Nephron progenitor cell (in vitro differentiated cells): ENCODE measurements around the gene NCBP1.

Source experiments
- DNase-seq: peaks from one replicate; pipeline ENCODE4 v3.0.0; 2021
- H3K27ac Mint-ChIP-seq: 2 replicates; pipeline ENCODE4 v1.8.0; 2021; ENCODE audit warnings: mild to moderate bottlenecking, moderate library complexity, mixed read lengths
- H3K27me3 Mint-ChIP-seq: 2 replicates; pipeline ENCODE4 v1.8.0; 2021; ENCODE audit warnings: mild to moderate bottlenecking, low read depth, mixed read lengths; ENCODE audit not compliant: poor library complexity
- H3K36me3 Mint-ChIP-seq: 2 replicates; pipeline ENCODE4 v1.8.0; 2021; ENCODE audit warnings: low read depth, mixed read lengths
- H3K4me1 Mint-ChIP-seq: 2 replicates; pipeline ENCODE4 v1.8.0; 2021; ENCODE audit warnings: mixed read lengths
- H3K4me3 Mint-ChIP-seq: 2 replicates; pipeline ENCODE4 v1.8.0; 2021; ENCODE audit warnings: mild to moderate bottlenecking, moderate library complexity, mixed read lengths
- H3K9me3 Mint-ChIP-seq: 2 replicates; pipeline ENCODE4 v1.8.0; 2021; ENCODE audit warnings: mild to moderate bottlenecking, moderate library complexity, mixed read lengths
- TF ChIP-seq, protein P1 (sequence below): fragments of 200-600 bp; sonication (generic); IDR thresholded peaks from 2 replicates; pipeline ENCODE4 v1.5.0; 2021; ENCODE audit warnings: antibody characterized with exemption

The NCBP1 gene

DNA sequence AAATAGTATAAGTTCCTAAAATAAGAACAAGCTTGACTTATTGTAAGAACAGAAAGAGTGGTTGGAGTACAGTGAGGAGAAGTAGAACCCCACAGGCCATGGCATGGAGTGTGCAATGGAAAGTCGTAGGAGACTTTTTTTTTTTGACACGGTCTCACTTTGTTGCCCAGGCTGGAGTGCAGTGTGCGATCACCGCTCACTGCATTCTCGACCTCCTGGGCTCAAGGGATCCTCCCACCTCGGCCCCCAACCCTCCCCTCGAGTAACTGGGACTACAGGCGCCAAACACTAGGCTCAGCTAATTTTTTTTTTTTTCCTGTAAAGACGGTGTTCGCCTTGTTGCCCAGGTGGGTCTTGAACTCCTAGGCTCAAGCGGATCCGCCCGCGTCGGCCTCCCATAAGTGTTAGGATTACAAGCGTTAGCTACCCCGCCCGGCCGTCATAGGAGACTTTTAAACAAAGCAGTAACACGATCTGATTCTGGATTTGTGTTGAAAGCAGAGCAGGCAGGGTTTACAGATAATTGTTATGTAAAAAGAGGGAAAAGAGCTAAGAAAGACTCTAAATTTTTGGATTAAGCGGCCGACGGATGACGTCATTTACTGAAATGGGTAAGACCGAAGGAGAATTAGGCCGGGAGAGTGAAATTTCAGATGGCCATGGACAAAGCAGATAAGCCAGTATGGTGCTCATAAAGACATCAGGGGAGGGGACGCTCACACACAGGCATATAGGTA, 1.2 kb upstream of the NCBP1 start:
- H3K36me3 Mint-ChIP-seq: no peaks in the 10 kb centered on the region
- no peaks in the 10 kb centered on the region for H3K9me3 Mint-ChIP-seq
- DNase-seq: peak; percentile 46
- peak overlapping the region; percentile 100 for H3K27ac Mint-ChIP-seq
- no peaks in the 10 kb centered on the region for H3K27me3 Mint-ChIP-seq
- H3K4me1 Mint-ChIP-seq: peaks cover 57% of the 10 kb centered on the region
- H3K4me3 Mint-ChIP-seq: peak overlapping the region; percentile 92
- TF ChIP-seq, protein P1, sequence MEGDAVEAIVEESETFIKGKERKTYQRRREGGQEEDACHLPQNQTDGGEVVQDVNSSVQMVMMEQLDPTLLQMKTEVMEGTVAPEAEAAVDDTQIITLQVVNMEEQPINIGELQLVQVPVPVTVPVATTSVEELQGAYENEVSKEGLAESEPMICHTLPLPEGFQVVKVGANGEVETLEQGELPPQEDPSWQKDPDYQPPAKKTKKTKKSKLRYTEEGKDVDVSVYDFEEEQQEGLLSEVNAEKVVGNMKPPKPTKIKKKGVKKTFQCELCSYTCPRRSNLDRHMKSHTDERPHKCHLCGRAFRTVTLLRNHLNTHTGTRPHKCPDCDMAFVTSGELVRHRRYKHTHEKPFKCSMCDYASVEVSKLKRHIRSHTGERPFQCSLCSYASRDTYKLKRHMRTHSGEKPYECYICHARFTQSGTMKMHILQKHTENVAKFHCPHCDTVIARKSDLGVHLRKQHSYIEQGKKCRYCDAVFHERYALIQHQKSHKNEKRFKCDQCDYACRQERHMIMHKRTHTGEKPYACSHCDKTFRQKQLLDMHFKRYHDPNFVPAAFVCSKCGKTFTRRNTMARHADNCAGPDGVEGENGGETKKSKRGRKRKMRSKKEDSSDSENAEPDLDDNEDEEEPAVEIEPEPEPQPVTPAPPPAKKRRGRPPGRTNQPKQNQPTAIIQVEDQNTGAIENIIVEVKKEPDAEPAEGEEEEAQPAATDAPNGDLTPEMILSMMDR: no peak

DNA sequence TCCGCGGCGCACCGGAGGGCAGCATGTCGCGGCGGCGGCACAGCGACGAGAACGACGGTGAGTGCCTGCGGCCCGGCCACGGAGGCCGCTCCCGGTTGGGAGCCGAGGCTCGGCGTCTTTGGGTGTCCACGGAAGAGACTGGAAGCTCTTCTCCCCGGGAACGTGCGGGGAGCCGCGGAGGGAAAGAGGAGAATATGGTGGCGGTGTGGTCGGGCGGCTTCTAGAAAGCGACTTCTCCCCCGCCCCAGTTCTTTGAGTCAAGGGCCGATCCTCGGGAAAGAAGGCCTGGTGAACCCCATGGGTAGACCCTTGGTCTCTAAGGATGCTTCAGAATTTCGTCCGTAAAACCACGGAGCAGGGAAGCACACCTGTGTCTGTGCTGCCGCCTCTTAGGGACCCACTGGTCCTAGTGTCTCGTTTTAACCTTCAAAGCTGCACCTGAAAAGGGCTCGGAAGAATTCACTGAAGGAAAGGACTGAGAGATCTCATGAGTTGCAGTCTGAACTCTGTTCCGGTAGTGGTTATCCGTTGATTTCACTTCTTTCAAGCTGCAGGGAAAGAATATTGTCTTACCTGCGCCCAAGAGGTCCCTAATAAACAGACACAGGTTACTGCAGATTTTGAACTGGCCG, 354 bp downstream of the NCBP1 start:
- TF ChIP-seq, protein P1: no peak
- H3K27ac Mint-ChIP-seq: peak overlapping the region; percentile 100
- H3K27me3 Mint-ChIP-seq: no peaks in the 10 kb centered on the region
- peak overlapping the region; percentile 92 for H3K4me3 Mint-ChIP-seq
- no peak for DNase-seq
- H3K9me3 Mint-ChIP-seq: no peaks in the 10 kb centered on the region
- H3K36me3 Mint-ChIP-seq: no peaks in the 10 kb centered on the region
- H3K4me1 Mint-ChIP-seq: peaks cover 58% of the 10 kb centered on the region

DNA sequence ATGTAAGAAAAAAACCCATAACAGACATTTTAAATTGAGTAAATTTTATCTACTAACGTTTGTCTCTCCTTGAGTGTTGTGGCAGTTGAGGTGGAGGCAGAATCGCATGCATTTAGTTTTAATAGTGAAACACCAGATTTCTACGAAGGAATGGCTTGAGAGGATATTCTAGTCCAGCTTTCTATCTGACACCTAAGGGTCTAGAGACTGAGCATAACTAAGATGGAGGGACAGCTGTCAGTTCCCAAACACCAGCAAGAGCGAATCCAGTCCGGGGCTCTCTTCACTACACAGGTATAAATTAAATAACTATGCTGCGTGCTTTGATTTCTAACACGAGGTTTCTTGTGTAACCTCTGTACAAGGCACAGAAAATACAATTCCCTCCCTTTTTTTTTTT, 1.4 kb downstream of the NCBP1 start:
- peak overlapping the region; percentile 92 for H3K4me3 Mint-ChIP-seq
- peak overlapping the region; percentile 73 for H3K27ac Mint-ChIP-seq
- H3K36me3 Mint-ChIP-seq: no peaks in the 10 kb centered on the region
- no peaks in the 10 kb centered on the region for H3K27me3 Mint-ChIP-seq
- no peak for DNase-seq
- TF ChIP-seq, protein P1: no peak
- peaks cover 50% of the 10 kb centered on the region for H3K4me1 Mint-ChIP-seq
- no peaks in the 10 kb centered on the region for H3K9me3 Mint-ChIP-seq

DNA sequence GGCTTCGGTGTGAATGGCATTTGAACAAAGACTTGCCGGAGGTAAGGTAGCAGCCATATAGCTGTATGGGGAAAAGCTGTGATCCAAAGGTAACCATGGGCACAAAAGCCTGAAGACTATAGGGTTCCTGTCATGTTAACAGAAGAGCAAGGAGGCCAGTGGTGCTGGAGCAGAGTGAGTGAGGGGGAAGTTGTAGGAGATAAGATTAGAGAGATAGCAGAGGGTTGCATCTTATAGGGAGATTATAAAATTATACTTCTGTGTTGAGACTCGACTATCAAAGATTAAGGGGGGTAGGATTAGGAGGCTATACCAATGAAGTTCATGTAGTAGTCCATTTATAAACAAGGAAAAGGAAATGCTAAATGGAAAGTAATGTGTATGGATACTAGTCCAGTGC, 3.3 kb downstream of the NCBP1 start:
- Mint-ChIP-seq H3K4me3 (peak overlapping the region; percentile 25), H3K27ac (peak overlapping the region; percentile 2), H3K27me3 (no peaks in the 10 kb centered on the region), H3K36me3 (no peaks in the 10 kb centered on the region), H3K4me1 (peaks cover 35% of the 10 kb centered on the region), H3K9me3 (no peaks in the 10 kb centered on the region)
- no peak for DNase-seq
- TF ChIP-seq, protein P1: no peak

DNA sequence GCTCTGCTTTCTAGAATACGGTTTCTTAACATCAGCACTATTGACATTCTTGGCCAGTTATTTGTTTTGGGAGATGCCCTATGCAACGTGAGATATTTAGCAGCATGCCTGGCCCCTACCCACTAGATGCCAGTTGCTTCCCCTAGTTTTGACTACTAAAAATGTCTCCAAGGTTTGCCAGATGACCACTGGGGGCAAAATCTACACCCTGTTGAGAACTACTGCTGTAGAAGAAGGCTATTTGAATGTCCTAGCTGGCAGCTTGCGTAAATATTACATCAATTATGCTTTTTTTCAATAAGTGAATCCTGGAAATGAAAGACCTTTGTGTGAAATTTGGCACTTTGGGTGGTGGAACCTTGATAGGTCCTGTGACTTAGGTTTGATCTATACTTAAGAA, 5.0 kb downstream of the NCBP1 start:
- no peak overlapping the region for H3K4me3 Mint-ChIP-seq
- H3K9me3 Mint-ChIP-seq: no peaks in the 10 kb centered on the region
- no peak for DNase-seq
- H3K27me3 Mint-ChIP-seq: no peaks in the 10 kb centered on the region
- H3K27ac Mint-ChIP-seq: no peak overlapping the region
- H3K4me1 Mint-ChIP-seq: peaks cover 34% of the 10 kb centered on the region
- TF ChIP-seq, protein P1: no peak
- peaks cover 5% of the 10 kb centered on the region for H3K36me3 Mint-ChIP-seq

DNA sequence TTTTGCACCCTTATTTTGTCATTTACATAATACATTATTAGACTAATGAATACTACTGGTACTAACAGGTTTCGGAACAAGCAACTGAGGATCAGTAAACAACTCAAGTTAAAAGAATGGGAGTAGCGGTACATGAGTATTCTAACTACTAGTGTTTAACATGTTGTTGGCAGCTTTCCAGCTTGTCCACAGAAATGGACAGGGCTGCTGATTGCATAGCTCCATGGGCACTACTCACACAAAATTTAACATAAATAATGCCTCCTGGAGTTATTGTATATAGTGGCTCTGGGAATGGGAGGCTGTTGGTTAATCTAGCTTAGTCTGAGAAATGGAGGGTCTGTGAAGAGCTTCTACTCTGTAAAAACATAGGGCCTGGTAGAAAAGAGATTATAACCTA, 6.7 kb downstream of the NCBP1 start:
- DNase-seq: no peak
- no peaks in the 10 kb centered on the region for H3K9me3 Mint-ChIP-seq
- peaks cover 21% of the 10 kb centered on the region for H3K4me1 Mint-ChIP-seq
- H3K4me3 Mint-ChIP-seq: no peak overlapping the region
- peaks cover 11% of the 10 kb centered on the region for H3K36me3 Mint-ChIP-seq
- H3K27ac Mint-ChIP-seq: no peak overlapping the region
- TF ChIP-seq, protein P1: no peak
- no peaks in the 10 kb centered on the region for H3K27me3 Mint-ChIP-seq
